OCI-M1 (cell line): ENCODE results near the gene ARHGEF3.
A peak's percentile ranks its signal among the peaks of the same experiment; 100 is the strongest.

Experiments
- DNase-seq: peaks from one replicate; lab custom pipeline; 2025; lab: John Stamatoyannopoulos, UW

ARHGEF3 gene, protein sequence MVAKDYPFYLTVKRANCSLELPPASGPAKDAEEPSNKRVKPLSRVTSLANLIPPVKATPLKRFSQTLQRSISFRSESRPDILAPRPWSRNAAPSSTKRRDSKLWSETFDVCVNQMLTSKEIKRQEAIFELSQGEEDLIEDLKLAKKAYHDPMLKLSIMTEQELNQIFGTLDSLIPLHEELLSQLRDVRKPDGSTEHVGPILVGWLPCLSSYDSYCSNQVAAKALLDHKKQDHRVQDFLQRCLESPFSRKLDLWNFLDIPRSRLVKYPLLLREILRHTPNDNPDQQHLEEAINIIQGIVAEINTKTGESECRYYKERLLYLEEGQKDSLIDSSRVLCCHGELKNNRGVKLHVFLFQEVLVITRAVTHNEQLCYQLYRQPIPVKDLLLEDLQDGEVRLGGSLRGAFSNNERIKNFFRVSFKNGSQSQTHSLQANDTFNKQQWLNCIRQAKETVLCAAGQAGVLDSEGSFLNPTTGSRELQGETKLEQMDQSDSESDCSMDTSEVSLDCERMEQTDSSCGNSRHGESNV

DNA sequence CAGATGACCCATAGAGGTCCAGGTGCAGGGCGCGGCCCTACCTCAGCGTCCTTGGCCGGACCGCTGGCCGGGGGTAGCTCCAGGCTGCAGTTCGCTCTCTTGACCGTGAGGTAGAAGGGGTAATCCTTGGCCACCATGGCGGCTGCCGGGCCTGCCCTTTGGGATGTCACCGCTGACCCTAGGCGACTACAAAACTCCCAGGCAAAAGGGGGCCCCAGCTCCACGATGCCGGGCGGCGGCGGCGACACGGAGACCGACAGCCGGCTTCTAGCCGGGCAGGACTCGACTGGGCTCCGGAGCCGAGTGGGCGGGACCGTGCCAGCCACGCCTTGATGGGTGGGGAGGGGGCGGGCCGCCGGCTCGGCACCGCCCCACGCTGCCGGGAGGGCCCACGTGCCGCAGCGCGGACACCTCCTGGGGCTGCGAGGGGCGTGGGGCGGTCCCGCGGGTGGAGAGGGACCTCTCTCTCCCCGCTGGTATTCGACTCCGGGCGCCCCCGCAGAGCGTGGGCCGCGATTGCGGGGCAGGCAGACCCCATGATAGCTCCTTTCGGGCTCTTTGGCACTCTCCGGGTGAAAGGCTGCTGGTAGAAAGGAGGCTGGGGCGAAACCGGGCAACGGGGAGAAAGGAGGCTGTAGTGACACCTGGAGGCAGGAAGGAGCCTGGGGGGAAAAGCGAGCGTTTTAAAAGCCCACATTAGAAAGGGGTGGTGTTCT lies at the start of gene ARHGEF3:
TSS of gene ARHGEF3 (minus strand) at position 288 of the 716 bp plus-strand sequence. CDS start at position 137, 151 bp downstream.
- DNase-seq: peak; percentile 61

- DNase-seq: no peak
Measured at GRCh38 chr3:56849698-56850097, 47.9 kb upstream of the ARHGEF3 start.

DNA sequence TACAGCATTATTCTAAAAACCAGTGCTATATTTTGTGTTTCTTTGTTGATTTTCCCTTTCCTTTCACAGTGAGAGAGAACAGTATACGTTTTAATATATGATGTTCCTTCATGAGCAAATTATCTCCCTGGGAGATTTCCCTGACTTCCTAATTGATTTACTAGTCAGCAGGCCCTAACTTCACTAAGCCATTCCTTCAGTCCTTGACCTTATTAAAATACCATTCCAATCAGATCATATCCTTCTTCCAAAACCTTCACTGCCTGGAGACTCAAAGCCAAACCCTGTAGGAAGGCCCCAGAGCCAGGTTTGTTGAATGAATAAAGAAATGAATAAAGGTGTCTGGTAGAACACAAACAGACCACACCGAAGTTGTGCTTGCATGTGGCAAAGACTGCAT lies 43.8 kb upstream of the ARHGEF3 start:
- no peak for DNase-seq

GRCh38 chr3:56844536-56844935 lies 42.8 kb upstream of the ARHGEF3 start:
- no peak for DNase-seq

GRCh38 chr3:56839784-56840715 lies 38.3 kb upstream of the ARHGEF3 start:
- DNase-seq: no peak

DNA sequence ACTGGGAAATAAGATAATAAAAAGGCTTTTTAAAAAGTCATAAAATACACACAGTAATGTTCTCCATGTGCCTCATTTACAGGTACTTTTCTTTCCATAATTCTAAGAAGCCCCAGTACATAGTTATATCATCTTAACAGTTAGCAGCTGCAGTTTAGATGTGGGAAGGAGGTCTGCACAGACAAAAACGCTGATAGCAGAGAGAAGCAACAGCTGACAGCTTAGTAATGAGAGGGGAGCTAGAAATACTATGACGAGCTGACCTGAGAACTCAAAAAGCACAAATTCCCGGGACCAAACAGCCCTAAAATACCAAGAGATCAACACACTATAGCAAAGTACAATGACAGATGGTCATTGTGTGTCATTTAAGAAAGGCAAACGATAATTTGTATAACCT lies 36.7 kb upstream of the ARHGEF3 start:
- peak; percentile 26 for DNase-seq

DNA sequence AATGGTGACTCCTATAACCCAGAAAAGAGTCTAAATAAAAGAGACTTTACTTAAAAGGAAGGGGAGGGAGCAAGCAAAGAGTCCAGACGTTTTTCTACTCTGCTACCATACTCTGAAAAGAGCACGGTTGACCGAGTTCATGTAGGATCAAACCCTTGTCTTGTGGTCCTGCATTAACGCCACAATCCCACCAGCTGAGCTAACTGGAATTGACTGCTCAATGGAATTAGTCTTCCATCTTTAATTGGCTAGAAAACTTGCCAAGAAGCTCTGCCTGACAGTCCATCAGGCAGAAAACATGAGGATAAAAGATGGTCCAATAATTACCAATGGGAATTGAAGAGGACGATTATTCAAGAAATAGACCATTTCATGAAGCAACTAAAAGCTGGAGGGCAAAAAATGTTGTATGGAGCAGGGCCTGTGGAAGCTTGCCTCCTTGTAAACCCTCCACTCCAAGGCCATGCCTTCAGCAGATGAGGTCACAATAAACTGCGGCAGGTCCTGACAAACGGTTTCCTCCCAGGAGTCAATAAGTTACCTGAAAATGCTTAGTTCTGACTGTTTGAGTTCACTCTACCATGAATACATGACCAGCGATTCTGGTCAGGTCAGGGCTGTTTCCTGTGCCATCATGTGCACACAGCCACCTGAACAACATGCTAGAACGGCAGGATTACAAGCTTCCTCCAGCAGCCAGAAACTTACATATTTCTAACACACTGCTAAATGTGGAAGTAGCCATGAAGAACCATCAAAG lies 35.6 kb upstream of the ARHGEF3 start:
- DNase-seq: no peak

- DNase-seq: no peak
Measured at GRCh38 chr3:56836276-56837163, 34.8 kb upstream of the ARHGEF3 start.

- DNase-seq: no peak
Measured at GRCh38 chr3:56835650-56836227, 34.0 kb upstream of the ARHGEF3 start.

GRCh38 chr3:56833536-56833935 lies 31.8 kb upstream of the ARHGEF3 start:
- DNase-seq: no peak

- no peak for DNase-seq
Measured at GRCh38 chr3:56833022-56833421, 31.3 kb upstream of the ARHGEF3 start.

- no peak for DNase-seq
Measured at GRCh38 chr3:56831572-56831971, 29.8 kb upstream of the ARHGEF3 start.

DNA sequence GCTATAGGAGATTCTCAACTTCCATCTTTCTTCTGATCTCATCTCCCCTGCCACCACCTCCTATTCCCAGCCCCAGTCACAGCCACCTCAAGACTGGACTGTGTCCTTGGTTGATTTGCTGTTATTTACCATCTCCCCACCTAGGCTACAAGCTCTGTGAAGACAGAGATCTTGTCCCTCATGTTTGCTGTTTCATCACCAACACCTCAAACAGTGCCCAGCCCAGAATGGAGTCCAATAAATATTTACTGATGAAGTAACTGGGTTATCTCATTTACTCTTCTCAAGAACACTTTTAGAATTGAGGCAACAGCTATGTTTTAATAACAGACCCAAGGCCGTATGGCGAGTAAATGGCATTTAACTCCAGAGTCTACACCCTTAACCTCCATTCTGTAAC lies 29.1 kb upstream of the ARHGEF3 start:
- no peak for DNase-seq

DNA sequence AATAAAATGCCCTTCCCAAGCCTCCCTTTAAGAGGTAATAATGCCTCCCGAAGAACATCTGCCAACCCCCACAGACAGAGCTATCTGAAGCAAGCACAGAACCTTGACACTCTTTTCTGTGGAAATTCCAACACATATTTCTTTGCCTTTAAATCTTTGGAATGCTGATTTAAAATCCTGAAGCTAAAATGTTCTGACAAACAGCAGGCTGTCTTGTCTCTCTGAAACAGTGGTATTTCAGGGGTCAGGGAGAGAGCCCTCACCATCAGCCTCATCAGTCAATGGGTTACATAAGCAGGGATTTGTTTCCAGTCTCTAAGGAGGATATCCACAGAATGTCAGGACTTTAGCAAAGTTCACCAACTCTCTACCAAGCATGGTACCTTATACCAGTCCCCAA lies 27.8 kb upstream of the ARHGEF3 start:
- DNase-seq: no peak

GRCh38 chr3:56826831-56827722 lies 25.3 kb upstream of the ARHGEF3 start:
- peak; percentile 18 for DNase-seq

DNA sequence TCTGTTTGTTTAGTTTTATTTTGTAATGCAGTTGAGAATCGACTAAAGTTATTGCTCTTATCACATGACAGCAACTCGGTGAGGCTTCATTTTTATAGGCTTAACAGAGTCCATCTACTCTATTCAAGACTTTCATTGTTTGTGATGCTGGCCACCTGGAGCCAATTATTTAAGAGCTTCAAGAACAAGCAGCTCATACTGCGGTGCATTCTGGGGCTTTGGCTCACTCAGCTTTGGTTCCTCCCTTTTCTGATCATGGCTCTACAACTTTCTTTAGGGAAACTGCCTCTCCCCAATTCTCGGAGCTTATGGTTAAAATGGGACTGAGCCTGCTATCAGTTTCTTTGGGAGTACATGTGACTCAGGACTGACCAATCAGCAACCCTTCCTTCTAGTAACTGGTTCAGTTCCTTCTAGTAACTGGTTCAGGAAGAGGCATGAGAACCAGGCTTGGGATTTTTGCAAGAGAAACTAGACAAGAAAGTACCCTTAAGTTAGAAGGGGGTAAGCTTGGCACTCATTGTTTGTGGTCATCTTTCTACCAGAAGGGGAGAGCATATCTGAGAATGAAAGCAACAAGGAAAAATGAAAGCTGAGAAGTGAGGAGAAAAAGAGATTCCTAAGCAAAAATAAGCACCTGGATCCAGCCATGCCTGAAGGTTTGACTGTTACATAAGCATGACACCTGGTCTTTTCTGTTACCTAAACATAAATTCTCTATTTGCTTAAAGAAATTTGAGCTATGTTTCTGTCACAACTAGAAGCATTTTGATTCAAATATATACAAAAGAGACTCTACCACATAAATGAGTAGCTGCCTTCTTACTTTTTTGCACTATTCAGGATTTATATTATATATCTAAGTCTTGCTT lies 24.1 kb upstream of the ARHGEF3 start:
- no peak for DNase-seq

- DNase-seq: no peak
Measured at GRCh38 chr3:56823984-56824703, 22.4 kb upstream of the ARHGEF3 start.
